Fibroblast of peridontal ligament (primary cell): ENCODE results near the gene FRMD4A.
"Not testable (repeated sequence)": the region's sequence is repeated elsewhere in the genome, so short reads cannot be mapped to it uniquely, and the experiment has no call there.

Experiments used
- DNase-seq: peaks from one replicate; pipeline ENCODE4 v3.0.0-alpha.2; 2010; ENCODE audit errors: extremely low read depth

The FRMD4A gene

DNA sequence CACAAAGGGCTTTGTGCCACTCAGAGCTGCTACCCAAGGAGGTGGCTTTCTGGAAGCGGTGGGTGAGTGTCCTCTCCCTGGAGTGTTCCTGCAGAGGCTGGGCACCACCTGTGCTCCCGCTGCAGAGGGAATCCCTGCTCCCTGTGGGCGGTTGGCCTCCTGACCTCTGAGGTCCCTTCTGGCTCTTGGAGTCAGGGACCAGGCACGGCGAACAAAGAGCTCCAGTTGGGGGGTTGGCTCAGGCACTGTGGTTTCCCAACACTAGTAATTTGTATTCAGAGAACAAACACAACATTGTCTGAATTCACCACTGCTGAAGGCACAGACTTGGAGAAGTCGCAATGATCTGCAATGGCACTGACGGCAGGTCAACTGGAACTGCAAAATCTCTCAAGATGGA lies 415.0 kb downstream of the FRMD4A start:
- DNase-seq = no peak

GRCh38 chr10:13913897-13914296 lies 416.8 kb downstream of the FRMD4A start:
- no peak for DNase-seq

DNA sequence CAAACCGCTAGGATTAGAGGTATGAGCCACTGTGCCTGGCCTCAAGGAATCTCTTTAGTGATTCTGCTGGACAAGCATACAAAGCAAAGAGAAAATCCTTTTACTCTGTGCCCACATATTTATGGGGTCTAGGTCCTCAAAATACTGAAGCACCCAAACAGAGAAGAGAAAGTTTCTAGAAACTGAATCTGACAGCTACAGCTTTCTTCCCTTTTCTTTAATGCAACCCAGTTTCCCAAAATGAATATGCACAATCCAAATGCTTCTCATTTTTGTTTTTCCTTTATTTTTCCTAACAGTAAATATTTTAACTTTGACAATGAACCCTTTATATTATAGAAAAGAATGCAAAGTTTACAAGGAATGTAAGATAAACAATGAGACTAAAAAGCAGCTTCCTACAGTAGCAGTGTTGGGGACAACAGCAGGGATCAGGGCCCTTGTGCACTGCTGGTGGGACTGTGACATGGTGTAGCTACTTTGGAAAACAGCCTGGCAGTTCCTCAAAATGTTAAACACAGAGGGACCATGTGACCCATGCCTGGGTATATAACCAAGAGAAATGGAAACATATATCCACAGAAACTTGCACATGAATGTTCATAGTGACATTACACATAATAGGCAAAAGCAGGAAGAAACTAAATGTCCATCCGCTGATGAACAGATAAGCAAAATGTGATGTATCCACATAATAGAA lies 418.8 kb downstream of the FRMD4A start:
- no peak for DNase-seq

DNA sequence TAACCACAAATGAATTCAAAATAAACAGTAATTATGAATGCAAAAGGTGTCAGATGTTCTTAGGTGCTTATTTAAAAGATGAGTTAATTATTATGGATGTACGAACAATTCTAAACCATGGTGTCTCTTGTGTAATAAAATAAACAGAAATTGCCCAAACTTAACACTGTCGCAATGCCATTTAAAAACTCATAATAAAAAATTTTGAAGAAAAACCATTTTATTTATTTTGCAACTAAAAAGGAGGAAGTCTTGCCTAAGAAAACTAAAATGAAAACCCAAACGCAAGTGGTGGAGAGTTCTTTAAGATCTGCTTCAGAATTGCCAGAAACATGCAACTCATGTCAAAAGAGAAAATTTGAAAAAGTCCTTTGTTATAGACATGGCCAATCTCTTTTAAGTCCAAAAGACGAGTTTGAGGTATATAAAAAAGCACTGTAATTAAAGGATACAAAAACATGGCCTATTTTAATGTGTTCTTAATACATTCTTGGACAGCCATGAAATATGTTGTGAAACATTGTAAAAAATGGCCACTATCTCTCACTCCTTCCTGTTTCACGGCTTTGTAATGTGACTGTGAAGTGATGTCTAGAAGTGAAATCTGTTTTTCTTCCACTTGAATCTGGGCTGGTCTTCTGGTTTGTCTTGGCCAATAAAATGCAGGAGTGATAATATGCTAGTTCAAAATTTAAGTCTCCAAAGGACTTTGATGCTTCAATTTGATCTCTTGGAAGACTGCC lies 421.0 kb downstream of the FRMD4A start:
- no peak for DNase-seq

DNA sequence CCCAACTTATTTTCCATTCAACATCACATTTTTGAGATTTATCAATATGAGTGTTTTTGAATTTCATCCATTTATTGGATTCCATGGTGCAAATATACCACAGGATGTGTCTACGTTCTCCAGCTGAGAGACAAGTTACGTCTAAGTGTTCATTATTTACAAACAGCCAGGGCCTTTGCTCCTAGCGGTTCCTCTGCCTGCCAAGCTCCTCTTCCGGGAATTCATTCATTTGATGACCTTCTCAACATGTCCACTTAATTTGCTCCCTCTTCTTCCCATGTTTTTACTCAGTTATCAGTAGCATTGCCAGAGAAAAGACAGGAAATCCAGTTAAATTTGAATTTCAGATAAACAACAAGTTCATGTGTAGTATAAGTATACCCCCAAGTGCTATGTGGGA lies 422.2 kb downstream of the FRMD4A start:
- DNase-seq = no peak

- DNase-seq = no peak
Measured at GRCh38 chr10:13907570-13907969, 423.2 kb downstream of the FRMD4A start.

DNA sequence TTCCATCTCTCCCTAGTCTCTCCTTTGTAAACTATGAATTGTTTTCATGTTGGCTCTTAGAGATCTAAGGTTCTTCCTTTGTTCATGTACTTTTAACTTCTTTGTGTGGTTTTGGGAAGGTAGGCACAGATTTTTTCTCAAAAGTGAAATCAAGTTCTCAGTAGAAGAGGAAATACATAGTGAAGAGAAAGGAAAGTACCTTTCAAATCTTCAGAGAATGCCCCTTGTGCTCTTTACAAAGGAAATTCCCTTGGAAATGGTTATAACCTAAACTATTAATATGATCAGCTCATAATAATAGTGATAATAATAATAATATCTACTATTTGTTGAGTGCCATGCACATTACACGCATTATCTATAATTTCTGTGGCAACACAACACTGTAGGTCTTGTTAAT lies 425.4 kb downstream of the FRMD4A start:
- DNase-seq = no peak

- DNase-seq = no peak
Measured at GRCh38 chr10:13904064-13904463, 426.7 kb downstream of the FRMD4A start.

GRCh38 chr10:13902868-13903587 lies 427.7 kb downstream of the FRMD4A start:
- no peak for DNase-seq

DNA sequence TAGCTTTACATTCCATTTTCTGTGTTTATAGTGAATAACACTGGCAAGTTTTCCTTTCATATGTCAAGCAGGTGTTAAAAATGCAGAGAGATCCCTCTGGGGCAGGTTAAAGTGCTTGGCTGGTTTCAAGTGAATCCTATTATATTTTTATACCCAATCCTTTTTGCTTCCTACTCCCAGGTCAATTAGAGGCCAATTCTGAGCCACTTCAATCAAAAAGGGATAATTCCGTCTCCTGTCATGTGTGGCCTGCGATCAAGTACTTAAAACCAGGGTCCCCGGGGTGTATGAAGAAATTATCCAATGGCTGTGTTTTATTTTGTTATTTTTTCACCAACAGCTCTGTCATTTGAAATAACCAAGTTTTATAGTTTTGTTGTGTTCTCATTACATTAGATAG lies 430.8 kb downstream of the FRMD4A start:
- DNase-seq = no peak

DNA sequence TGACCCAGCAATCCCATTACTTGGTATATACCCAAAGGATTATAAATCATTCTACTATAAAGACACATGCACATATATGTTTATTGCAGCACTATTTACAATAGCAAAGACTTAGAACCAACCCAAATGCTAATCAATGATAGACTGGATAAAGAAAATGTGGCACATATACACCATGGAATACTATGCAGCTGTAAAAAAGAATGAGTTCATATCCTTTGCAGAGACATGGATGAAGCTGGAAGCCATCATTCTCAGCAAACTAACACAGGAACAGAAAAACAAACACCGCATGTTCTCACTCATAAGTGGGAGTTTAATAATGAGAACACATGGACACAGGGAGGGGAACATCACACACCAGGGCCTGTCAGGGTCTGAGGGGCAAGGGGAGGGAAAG lies 434.6 kb downstream of the FRMD4A start:
- DNase-seq = not testable (repeated sequence)

- DNase-seq = no peak
Measured at GRCh38 chr10:13894412-13895093, 436.2 kb downstream of the FRMD4A start.

DNA sequence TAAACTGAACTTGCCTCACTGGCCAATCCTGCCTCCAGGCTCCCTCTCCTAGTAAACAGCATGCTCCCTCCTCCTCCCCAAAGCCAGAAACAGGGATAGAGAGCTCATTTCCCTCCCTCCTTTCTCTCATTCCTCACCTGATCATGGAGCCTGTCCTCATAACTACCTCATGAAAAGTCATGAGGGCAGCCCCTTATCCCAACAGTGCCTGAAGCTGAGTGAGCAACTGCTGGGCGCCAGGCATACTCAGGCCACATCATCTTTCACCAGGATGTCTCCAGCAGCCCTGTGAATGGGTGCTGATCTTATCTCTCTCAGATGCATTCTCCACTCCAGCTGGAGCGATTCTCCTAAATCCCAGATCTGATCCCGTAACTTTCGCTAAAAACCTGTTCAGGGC lies 436.8 kb downstream of the FRMD4A start:
- no peak for DNase-seq

GRCh38 chr10:13892871-13893270 lies 437.9 kb downstream of the FRMD4A start:
- no peak for DNase-seq

DNA sequence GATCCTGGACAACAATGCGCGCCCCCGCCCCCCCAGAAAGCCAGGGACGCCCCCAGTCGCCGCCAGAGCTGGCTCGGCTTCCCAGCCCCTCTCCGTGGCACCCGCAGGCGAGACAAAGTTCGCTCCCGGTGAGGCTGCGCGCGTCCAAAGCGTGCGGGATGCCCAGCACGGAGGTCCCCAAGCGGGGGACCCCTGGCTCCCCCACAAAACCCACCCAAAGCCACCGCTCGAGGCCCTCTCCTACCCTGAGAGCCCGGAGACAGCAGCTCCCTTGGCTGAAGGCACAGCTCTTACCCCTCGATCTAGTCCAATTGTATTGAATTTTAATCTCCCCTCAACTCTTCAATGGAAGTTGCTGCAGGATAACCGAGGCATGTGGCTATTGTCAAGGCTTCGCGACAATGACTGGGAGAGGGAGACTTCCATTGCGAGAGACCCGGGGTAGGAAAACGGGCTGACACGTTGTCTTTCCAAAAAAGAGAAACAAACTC lies 438.7 kb downstream of the FRMD4A start:
- no peak for DNase-seq

GRCh38 chr10:13891128-13892000 lies 439.4 kb downstream of the FRMD4A start:
- DNase-seq = peak; percentile 27

- peak; percentile 25 for DNase-seq
Measured at GRCh38 chr10:13890233-13891127, 440.2 kb downstream of the FRMD4A start.

- no peak for DNase-seq
Measured at GRCh38 chr10:13887761-13888160, 443.0 kb downstream of the FRMD4A start.

GRCh38 chr10:13885238-13885990 lies 445.3 kb downstream of the FRMD4A start:
- DNase-seq = no peak
